PC-3 (cell line): Measurements from ENCODE around the gene PGAM2. TPM values are rescaled to one million over a fixed set of nuclear protein-coding genes. Genes with fewer than 3 reads are reported as not detected.

Experiments used
- ATAC-seq: fragments of 200-7000 bp; cut with Tn5 transposase; 2 replicates; pipeline ENCODE4 v1.9.1; 2020; ENCODE audit warnings: mild to moderate bottlenecking, moderate library complexity
- BruUV-seq: library from RNA; stranded (reverse); fragments of 400-500 nt; replicated peaks from 2 replicates; lab custom pipeline; 2021; lab: Mats Ljungman, UMichigan
- CTCF ChIA-PET: fragments of 300-600 bp; sonication (Branson Sonifier 250); formaldehyde crosslinking; loops from one replicate; lab custom pipeline; 2022; ENCODE audit warnings: antibody characterized with exemption; lab: Charles Lee
- POLR2A ChIA-PET: fragments of 300-600 bp; sonication (Branson Sonifier 250); formaldehyde crosslinking; loops from one replicate; lab custom pipeline; 2022; ENCODE audit warnings: antibody characterized with exemption; ENCODE audit not compliant: unreplicated experiment; lab: Charles Lee
- DNase-seq: peaks from one replicate; pipeline ENCODE4 v3.0.0-alpha.2; 2015
- H2AFZ ChIP-seq: fragments of 300-600 bp; sonication (generic); 2 replicates; pipeline ENCODE4 v1.6.0; 2016; ENCODE audit warnings: antibody characterized with exemption, low read length
- H3F3A ChIP-seq: fragments of 300-600 bp; sonication (generic); one replicate; pipeline ENCODE4 v1.6.0; 2017; ENCODE audit warnings: antibody characterized with exemption, low read length, control low read depth, mild to moderate bottlenecking; ENCODE audit not compliant: unreplicated experiment
- H3K27ac ChIP-seq: fragments of 300-600 bp; sonication (generic); 2 replicates; pipeline ENCODE4 v1.5.1; 2016; ENCODE audit warnings: mild to moderate bottlenecking, low read length
- H3K27me3 ChIP-seq: fragments of 300-600 bp; sonication (generic); 2 replicates; pipeline ENCODE4 v1.6.1; 2016; ENCODE audit warnings: low read length, mixed read lengths
- H3K36me3 ChIP-seq: fragments of 300-600 bp; sonication (generic); 2 replicates; pipeline ENCODE4 v1.6.1; 2016; ENCODE audit warnings: low read depth, mixed run types, low read length, mixed read lengths
- H3K4me1 ChIP-seq: fragments of 300-600 bp; sonication (generic); 2 replicates; pipeline ENCODE4 v1.5.1; 2016; ENCODE audit warnings: low read length; ENCODE audit not compliant: insufficient read depth
- H3K4me2 ChIP-seq: fragments of 300-600 bp; sonication (generic); 2 replicates; pipeline ENCODE4 v1.6.0; 2016; ENCODE audit warnings: low read length
- H3K4me3 ChIP-seq: fragments of 300-600 bp; sonication (generic); 2 replicates; pipeline ENCODE4 v1.5.1; 2016; ENCODE audit warnings: mild to moderate bottlenecking, low read length, mixed read lengths
- H3K79me2 ChIP-seq: fragments of 300-600 bp; sonication (generic); 2 replicates; pipeline ENCODE4 v1.6.1; 2017; ENCODE audit warnings: low read length, mixed read lengths
- H3K9ac ChIP-seq: fragments of 300-600 bp; sonication (generic); 2 replicates; pipeline ENCODE4 v1.6.0; 2016; ENCODE audit warnings: mild to moderate bottlenecking, low read length
- H3K9me2 ChIP-seq: fragments of 300-600 bp; sonication (generic); replicated peaks from 2 replicates; pipeline ENCODE4 v1.6.1; 2016; ENCODE audit warnings: mixed run types, low read length, mixed read lengths
- H3K9me3 ChIP-seq: fragments of 300-600 bp; sonication (generic); 2 replicates; pipeline ENCODE4 v1.6.1; 2016; ENCODE audit warnings: low read length, mixed read lengths
- H4K20me1 ChIP-seq: fragments of 300-600 bp; sonication (generic); 2 replicates; pipeline ENCODE4 v1.6.1; 2016; ENCODE audit warnings: low read length, mixed read lengths
- EZH2 ChIP-seq: fragments of 300-600 bp; sonication (generic); IDR thresholded peaks from one replicate; pipeline ENCODE4 v1.6.1; 2017; ENCODE audit warnings: antibody characterized with exemption, mild to moderate bottlenecking, low read length; ENCODE audit not compliant: unreplicated experiment
- EZH2phosphoT487 ChIP-seq: fragments of 300-600 bp; sonication (generic); IDR thresholded peaks from 2 replicates; pipeline ENCODE4 v1.6.1; 2018; ENCODE audit warnings: mild to moderate bottlenecking, antibody characterized with exemption, low read length, borderline replicate concordance
- intact Hi-C: fragments of 100-400 bp; cut with micrococcal nuclease; formaldehyde crosslinking; loops from 2 replicates; pipeline ENCODE4 v1.9.0; 2023
- total RNA-seq: library from RNA; depleted of rRNA; stranded (reverse); fragments of >200 nt; gene quantifications from 2 replicates; pipeline ENCODE4 v1.2.3, GENCODE V29; 2014
- TF ChIP-seq, protein P1 (sequence below): fragments of 300-600 bp; sonication (generic); conservative IDR thresholded peaks from 2 replicates; pipeline ENCODE4 v1.5.1; 2017; ENCODE audit warnings: antibody characterized with exemption, low read depth, mild to moderate bottlenecking, low read length

PGAM2 gene
- total RNA-seq, 1 experiment from 2014 or later: 0.95 TPM

DNA sequence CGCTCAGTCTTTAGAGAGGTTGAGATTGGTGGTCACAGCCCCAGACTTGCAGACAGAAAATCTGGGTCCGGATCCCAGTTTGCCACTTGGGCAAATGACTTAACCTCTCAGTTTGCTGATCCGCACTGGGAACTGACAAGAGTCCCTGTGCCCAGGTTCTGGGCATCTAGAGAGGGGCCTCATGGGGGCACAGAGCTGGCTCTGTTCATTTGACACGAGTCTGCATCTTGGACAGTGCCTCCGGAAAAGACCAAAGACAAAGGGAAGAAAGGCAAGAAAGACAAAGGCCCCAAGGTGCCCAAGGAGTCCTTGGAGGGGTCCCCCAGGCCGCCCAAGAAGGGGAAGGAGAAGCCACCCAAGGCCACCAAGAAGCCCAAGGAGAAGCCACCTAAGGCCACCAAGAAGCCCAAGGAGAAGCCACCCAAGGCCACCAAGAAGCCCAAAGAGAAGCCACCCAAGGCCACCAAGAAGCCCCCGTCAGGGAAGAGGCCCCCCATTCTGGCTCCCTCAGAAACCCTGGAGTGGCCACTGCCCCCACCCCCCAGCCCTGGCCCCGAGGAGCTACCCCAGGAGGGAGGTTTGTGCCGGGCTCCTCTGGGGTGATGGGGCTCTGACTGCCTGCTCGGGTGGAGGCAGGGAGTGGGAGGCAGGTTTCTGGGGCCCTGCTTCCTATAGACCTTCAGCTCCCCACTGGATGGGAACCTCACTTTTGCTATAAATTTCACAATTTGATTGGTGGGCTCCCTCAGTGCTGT is 41.1 kb upstream of the PGAM2 start:
- H2AFZ ChIP-seq: no peak overlapping the region
- H3F3A ChIP-seq: no peaks in the 10 kb centered on the region
- intact Hi-C loops: no loop called here
- no peaks in the 10 kb centered on the region for H3K4me1 ChIP-seq
- POLR2A ChIA-PET: no interaction called here
- no peak for ATAC-seq
- H3K9me2 ChIP-seq: no peaks in the 10 kb centered on the region
- H3K79me2 ChIP-seq: no peaks in the 10 kb centered on the region
- H3K4me3 ChIP-seq: no peak overlapping the region
- H3K4me2 ChIP-seq: no peak overlapping the region
- BruUV-seq: no TSS peak
- no peaks in the 10 kb centered on the region for H3K36me3 ChIP-seq
- CTCF ChIA-PET: no interaction called here
- H3K27ac ChIP-seq: no peak overlapping the region
- no peak overlapping the region for H3K9ac ChIP-seq
- DNase-seq: no peak
- no peaks in the 10 kb centered on the region for H3K9me3 ChIP-seq
- TF ChIP-seq EZH2phosphoT487: no peak
- no peak for TF ChIP-seq EZH2
- TF ChIP-seq, protein P1, sequence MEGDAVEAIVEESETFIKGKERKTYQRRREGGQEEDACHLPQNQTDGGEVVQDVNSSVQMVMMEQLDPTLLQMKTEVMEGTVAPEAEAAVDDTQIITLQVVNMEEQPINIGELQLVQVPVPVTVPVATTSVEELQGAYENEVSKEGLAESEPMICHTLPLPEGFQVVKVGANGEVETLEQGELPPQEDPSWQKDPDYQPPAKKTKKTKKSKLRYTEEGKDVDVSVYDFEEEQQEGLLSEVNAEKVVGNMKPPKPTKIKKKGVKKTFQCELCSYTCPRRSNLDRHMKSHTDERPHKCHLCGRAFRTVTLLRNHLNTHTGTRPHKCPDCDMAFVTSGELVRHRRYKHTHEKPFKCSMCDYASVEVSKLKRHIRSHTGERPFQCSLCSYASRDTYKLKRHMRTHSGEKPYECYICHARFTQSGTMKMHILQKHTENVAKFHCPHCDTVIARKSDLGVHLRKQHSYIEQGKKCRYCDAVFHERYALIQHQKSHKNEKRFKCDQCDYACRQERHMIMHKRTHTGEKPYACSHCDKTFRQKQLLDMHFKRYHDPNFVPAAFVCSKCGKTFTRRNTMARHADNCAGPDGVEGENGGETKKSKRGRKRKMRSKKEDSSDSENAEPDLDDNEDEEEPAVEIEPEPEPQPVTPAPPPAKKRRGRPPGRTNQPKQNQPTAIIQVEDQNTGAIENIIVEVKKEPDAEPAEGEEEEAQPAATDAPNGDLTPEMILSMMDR: no peak
- no peaks in the 10 kb centered on the region for H4K20me1 ChIP-seq
- no peaks in the 10 kb centered on the region for H3K27me3 ChIP-seq

DNA sequence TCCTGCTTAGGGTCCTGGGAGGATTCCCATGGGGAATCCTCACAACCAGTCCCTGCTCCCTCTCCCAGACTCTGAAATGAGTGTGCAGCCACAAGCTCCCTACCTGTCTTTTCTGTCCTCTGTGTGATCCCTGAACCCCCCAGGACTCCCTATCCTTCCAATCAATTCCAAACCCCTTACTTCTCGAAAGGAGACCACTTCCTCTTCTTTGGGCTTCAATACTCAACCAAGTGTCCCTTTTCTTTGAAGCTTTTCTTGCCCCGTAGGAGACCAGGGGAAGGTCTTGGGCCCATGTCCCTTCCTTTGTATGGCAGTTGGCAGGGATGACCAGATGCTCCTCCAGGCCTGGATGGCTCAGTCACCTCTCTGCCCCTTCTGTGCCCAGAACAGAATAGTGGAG is 40.5 kb upstream of the PGAM2 start:
- ChIA-PET CTCF (no interaction called here), POLR2A (interaction anchor here (0.5 kb wide), 1 partner anchor 16 kb away, joined by 40 read pairs; no protein-coding TSS in a partner anchor)

More for the DNA sequence above, 40.5 kb upstream of the PGAM2 start:
- DNase-seq (no peak), ATAC-seq (no peak; the same call in 1 of the 2 replicates)
- Histone ChIP-seq H3K4me1 (no peaks in the 10 kb centered on the region), H3K4me3 (no peak overlapping the region), H3K9me3 (no peaks in the 10 kb centered on the region), H2AFZ (no peak overlapping the region), H3K4me2 (no peak overlapping the region), H3K9me2 (no peaks in the 10 kb centered on the region), H3K36me3 (no peaks in the 10 kb centered on the region), H3F3A (no peaks in the 10 kb centered on the region), H3K27ac (no peak overlapping the region), H3K9ac (no peak overlapping the region), H3K79me2 (no peaks in the 10 kb centered on the region), H4K20me1 (no peaks in the 10 kb centered on the region), H3K27me3 (no peaks in the 10 kb centered on the region)
- TF ChIP-seq, protein P1: no peak
- no peak for TF ChIP-seq EZH2
- TF ChIP-seq EZH2phosphoT487: no peak
- intact Hi-C loops: no loop called here
- BruUV-seq: no TSS peak
